Nephron progenitor cell (in vitro differentiated cells): ENCODE data around the gene FCHO2.
"Not testable (repeated sequence)": the region's sequence is repeated elsewhere in the genome, so short reads cannot be mapped to it uniquely, and the experiment has no call there.

Experiments used
- DNase-seq: peaks from one replicate; pipeline ENCODE4 v3.0.0; 2021
- H3K27ac Mint-ChIP-seq: 2 replicates; pipeline ENCODE4 v1.8.0; 2021; ENCODE audit warnings: mild to moderate bottlenecking, moderate library complexity, mixed read lengths
- H3K27me3 Mint-ChIP-seq: 2 replicates; pipeline ENCODE4 v1.8.0; 2021; ENCODE audit warnings: mild to moderate bottlenecking, low read depth, mixed read lengths; ENCODE audit not compliant: poor library complexity
- H3K36me3 Mint-ChIP-seq: 2 replicates; pipeline ENCODE4 v1.8.0; 2021; ENCODE audit warnings: low read depth, mixed read lengths
- H3K4me1 Mint-ChIP-seq: 2 replicates; pipeline ENCODE4 v1.8.0; 2021; ENCODE audit warnings: mixed read lengths
- H3K4me3 Mint-ChIP-seq: 2 replicates; pipeline ENCODE4 v1.8.0; 2021; ENCODE audit warnings: mild to moderate bottlenecking, moderate library complexity, mixed read lengths
- H3K9me3 Mint-ChIP-seq: 2 replicates; pipeline ENCODE4 v1.8.0; 2021; ENCODE audit warnings: mild to moderate bottlenecking, moderate library complexity, mixed read lengths
- TF ChIP-seq, protein P1 (sequence below): fragments of 200-600 bp; sonication (generic); IDR thresholded peaks from 2 replicates; pipeline ENCODE4 v1.5.0; 2021; ENCODE audit warnings: antibody characterized with exemption

Gene FCHO2

DNA sequence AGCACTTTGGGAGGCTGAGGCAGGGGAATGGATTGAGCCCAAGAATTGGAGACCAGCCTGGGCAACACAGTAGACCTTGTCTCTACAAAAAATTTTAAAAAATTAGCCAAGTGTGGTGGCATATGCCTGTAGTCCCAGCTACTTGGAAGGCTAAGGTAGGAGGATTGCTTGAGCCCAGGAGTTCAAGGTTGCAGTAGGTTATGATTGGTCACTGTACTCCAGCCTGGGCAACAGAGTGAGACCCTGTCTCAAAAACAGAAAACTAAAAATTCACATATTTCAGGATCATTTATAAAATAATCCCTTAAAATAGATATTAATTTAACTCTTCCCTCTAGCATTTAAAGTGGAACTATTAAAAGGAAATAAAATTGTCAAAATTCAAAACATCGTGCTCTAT, 3.4 kb downstream of the FCHO2 start:
- peaks cover 16% of the 10 kb centered on the region for H3K36me3 Mint-ChIP-seq
- TF ChIP-seq, protein P1, sequence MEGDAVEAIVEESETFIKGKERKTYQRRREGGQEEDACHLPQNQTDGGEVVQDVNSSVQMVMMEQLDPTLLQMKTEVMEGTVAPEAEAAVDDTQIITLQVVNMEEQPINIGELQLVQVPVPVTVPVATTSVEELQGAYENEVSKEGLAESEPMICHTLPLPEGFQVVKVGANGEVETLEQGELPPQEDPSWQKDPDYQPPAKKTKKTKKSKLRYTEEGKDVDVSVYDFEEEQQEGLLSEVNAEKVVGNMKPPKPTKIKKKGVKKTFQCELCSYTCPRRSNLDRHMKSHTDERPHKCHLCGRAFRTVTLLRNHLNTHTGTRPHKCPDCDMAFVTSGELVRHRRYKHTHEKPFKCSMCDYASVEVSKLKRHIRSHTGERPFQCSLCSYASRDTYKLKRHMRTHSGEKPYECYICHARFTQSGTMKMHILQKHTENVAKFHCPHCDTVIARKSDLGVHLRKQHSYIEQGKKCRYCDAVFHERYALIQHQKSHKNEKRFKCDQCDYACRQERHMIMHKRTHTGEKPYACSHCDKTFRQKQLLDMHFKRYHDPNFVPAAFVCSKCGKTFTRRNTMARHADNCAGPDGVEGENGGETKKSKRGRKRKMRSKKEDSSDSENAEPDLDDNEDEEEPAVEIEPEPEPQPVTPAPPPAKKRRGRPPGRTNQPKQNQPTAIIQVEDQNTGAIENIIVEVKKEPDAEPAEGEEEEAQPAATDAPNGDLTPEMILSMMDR, result no peak
- no peak for DNase-seq
- H3K4me1 Mint-ChIP-seq, result peaks cover 34% of the 10 kb centered on the region
- H3K9me3 Mint-ChIP-seq, result no peaks in the 10 kb centered on the region
- H3K27me3 Mint-ChIP-seq, result no peaks in the 10 kb centered on the region
- H3K4me3 Mint-ChIP-seq, result no peak overlapping the region
- no peak overlapping the region for H3K27ac Mint-ChIP-seq

DNA sequence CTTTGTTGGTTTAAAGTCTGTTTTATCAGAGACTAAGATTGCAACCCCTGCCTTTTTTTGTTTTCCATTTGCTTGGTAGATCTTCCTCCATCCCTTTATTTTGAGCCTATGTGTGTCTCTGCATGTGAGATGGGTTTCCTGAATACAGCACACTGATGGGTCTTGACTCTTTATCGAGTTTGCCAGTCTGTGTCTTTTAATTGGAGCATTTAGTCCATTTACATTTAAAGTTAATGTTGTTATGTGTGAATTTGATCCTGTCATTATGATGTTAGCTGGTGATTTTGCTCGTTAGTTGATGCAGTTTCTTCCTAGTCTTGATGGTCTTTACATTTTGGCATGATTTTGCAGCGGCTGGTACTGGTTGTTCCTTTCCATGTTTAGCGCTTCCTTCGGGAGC, 18.6 kb downstream of the FCHO2 start:
- H3K9me3 Mint-ChIP-seq, result peaks cover 38% of the 10 kb centered on the region
- H3K4me1 Mint-ChIP-seq, DNase-seq, H3K27me3 Mint-ChIP-seq, H3K27ac Mint-ChIP-seq, H3K4me3 Mint-ChIP-seq: not testable (repeated sequence)
- peaks cover 59% of the 10 kb centered on the region for H3K36me3 Mint-ChIP-seq

DNA sequence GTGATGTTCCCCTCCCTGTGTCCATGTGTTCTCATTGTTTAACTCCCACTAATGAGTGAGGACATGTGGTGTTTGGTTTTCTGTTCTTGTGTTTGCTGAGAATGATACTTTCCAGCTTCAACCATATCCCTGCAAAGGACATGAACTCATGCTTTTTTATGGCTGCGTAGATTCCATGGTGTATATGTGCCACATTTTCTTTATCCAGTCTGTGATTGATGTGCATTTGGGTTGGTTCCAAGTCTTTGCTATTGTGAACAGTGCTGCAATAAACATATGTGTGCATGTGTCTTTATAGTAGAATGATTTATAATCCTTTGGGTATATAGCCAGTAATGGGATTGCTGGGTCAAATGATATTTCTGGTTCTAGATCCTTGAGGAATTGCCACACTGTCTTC, 21.0 kb downstream of the FCHO2 start:
- peaks cover 47% of the 10 kb centered on the region for H3K36me3 Mint-ChIP-seq
- peaks cover 34% of the 10 kb centered on the region for H3K9me3 Mint-ChIP-seq
- not testable (repeated sequence) for H3K4me1 Mint-ChIP-seq, DNase-seq, H3K4me3 Mint-ChIP-seq, H3K27me3 Mint-ChIP-seq, H3K27ac Mint-ChIP-seq

DNA sequence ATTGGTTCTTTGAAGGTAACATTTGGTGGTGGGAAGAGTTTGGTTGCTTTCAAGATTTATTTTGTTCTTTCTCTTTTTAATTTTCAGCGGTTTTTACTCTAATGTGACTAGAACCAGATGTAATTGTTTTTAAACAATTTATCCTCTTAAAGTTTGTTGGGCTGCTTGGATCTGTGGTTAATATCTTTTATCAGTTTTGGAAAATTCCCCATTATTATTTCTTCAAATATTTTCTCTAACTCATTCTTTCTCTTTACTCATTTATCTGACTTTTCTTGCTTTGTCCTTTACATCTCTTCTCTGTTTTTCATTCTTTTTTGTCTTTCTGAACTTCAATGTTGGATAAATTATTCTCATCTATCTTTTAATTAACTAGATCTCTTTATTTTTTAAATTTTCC, 29.9 kb downstream of the FCHO2 start:
- no peak overlapping the region for H3K4me3 Mint-ChIP-seq
- peaks cover 44% of the 10 kb centered on the region for H3K36me3 Mint-ChIP-seq
- no peak overlapping the region for H3K27ac Mint-ChIP-seq
- H3K9me3 Mint-ChIP-seq, result no peaks in the 10 kb centered on the region
- no peaks in the 10 kb centered on the region for H3K27me3 Mint-ChIP-seq
- H3K4me1 Mint-ChIP-seq, result no peaks in the 10 kb centered on the region
- DNase-seq, result no peak
- TF ChIP-seq, protein P1, result no peak

DNA sequence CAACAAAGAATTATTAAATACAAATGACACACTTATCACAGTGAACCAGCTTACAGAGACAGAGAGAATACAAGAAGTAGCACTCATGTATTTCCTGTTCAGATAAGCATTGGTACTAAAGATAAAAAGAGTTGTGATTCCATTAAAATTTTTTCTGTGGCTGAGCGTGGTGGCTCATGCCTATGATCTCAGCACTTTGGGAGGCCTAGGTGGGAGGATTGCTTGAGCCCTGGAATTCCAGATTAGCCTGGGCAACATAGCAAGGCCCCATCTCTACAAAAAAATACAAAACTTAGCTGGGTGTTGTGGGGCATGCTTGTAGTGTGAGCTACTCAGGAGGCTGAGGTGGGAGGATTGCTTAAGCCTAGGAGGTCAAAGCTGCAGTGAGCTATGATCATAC, 32.9 kb downstream of the FCHO2 start:
- Mint-ChIP-seq H3K36me3 (peaks cover 65% of the 10 kb centered on the region), H3K27ac (no peak overlapping the region), H3K4me1 (no peaks in the 10 kb centered on the region), H3K4me3 (no peak overlapping the region), H3K9me3 (peaks cover 8% of the 10 kb centered on the region), H3K27me3 (no peaks in the 10 kb centered on the region)
- TF ChIP-seq, protein P1, result no peak
- DNase-seq, result no peak

DNA sequence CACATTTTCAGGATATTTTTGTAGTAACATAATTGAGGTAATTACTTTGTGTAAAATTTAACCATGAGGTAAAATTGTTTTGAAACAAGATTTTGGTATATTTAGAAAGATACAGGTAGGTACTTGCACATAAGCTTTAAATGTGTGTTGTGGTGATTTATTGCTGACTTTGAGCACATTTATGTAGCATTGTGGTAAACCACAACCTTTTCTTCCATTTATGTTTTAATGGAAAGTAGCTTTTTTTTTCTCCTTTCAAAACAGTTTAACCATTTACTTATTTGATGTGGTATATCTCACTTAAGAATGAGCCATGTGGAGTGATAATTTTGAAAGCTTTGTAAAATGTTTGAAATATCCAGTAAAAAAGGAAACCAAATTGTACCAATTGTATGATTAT, 35.6 kb downstream of the FCHO2 start:
- no peaks in the 10 kb centered on the region for H3K4me1 Mint-ChIP-seq
- H3K27ac Mint-ChIP-seq, result no peak overlapping the region
- no peak for DNase-seq
- peaks cover 60% of the 10 kb centered on the region for H3K36me3 Mint-ChIP-seq
- peaks cover 19% of the 10 kb centered on the region for H3K9me3 Mint-ChIP-seq
- TF ChIP-seq, protein P1, result no peak
- H3K27me3 Mint-ChIP-seq, result no peaks in the 10 kb centered on the region
- H3K4me3 Mint-ChIP-seq, result no peak overlapping the region

DNA sequence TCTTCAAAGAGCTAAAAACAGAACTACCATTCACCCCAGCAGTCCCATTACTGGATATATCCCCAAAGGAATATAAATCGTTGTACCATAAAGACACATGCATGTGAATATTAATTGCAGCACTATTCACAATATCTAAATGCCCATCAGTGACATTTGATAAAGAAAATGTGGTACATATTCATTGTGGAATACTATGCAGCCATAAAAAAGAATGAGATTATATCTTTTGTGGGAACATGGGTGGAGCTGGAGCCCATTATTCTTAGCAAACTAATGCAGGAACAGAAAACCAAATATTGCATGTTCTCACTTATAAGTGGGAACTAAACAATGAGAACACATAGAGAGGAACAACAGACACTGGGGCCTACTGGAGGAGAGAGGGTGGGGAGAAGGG, 38.7 kb downstream of the FCHO2 start:
- TF ChIP-seq, protein P1, result no peak
- peaks cover 59% of the 10 kb centered on the region for H3K36me3 Mint-ChIP-seq
- peaks cover 19% of the 10 kb centered on the region for H3K9me3 Mint-ChIP-seq
- no peaks in the 10 kb centered on the region for H3K4me1 Mint-ChIP-seq
- no peak overlapping the region for H3K4me3 Mint-ChIP-seq
- H3K27me3 Mint-ChIP-seq, result no peaks in the 10 kb centered on the region
- DNase-seq, result no peak
- H3K27ac Mint-ChIP-seq, result no peak overlapping the region
